Activated CD8-positive, alpha-beta T cell treated with anti-CD3 and anti-CD28 coated beads for 36 hours (primary cell): ENCODE data around the gene MYBPC3. TPM values are rescaled to one million over a fixed set of nuclear protein-coding genes. Genes with fewer than 3 reads are reported as not detected.

Experiments
- ATAC-seq: fragments of 200-7000 bp; cut with Tn5 transposase; one replicate; pipeline ENCODE4 v1.10.0; 2021; ENCODE audit warnings: mild to moderate bottlenecking, moderate library complexity
- CTCF ChIA-PET: fragments of 350-600 bp; sonication (Branson Sonifier 250); formaldehyde crosslinking; loops from one replicate; lab custom pipeline; 2021; ENCODE audit warnings: antibody characterized with exemption; lab: Charles Lee
- POLR2A ChIA-PET: fragments of 350-600 bp; sonication (Branson Sonifier 250); formaldehyde crosslinking; loops from one replicate; lab custom pipeline; 2021; ENCODE audit warnings: antibody characterized with exemption; lab: Charles Lee
- DNase-seq: peaks from one replicate; pipeline ENCODE4 v3.0.0-alpha.2; 2020
- H3K27ac Mint-ChIP-seq: one replicate; pipeline ENCODE4 v1.8.0; 2021; ENCODE audit warnings: mild to moderate bottlenecking, mixed read lengths
- H3K27me3 Mint-ChIP-seq: one replicate; pipeline ENCODE4 v1.8.0; 2021; ENCODE audit warnings: mixed read lengths
- H3K36me3 Mint-ChIP-seq: one replicate; pipeline ENCODE4 v1.8.0; 2021; ENCODE audit warnings: low read depth, mixed read lengths
- H3K4me1 Mint-ChIP-seq: one replicate; pipeline ENCODE4 v1.8.0; 2021; ENCODE audit warnings: low read depth, mixed read lengths
- H3K4me3 Mint-ChIP-seq: one replicate; pipeline ENCODE4 v1.8.0; 2021; ENCODE audit warnings: mild to moderate bottlenecking, moderate library complexity, mixed read lengths
- H3K9me3 Mint-ChIP-seq: one replicate; pipeline ENCODE4 v1.8.0; 2021; ENCODE audit warnings: mixed read lengths
- CTCF ChIP-seq: fragments of 200-600 bp; IDR thresholded peaks from one replicate; pipeline ENCODE4 v1.8.0; 2022; ENCODE audit warnings: antibody characterized with exemption, mild to moderate bottlenecking
- intact Hi-C: fragments of 100-400 bp; cut with micrococcal nuclease; formaldehyde crosslinking; loops from one replicate; pipeline ENCODE4 v1.10.0; 2022
- total RNA-seq, 2 experiments: library from RNA; stranded (reverse); gene quantifications; one replicate each; pipeline ENCODE4 v1.2.3, GENCODE V29; 2021

Gene MYBPC3
- total RNA-seq, 2 experiments from 2014 or later: not detected

GRCh38 chr11:47333886-47334443, 18.5 kb downstream of the MYBPC3 start:
- no peak for TF ChIP-seq CTCF
- H3K4me1 Mint-ChIP-seq: no peaks in the 10 kb centered on the region

GRCh38 chr11:47333526-47333845, 19.0 kb downstream of the MYBPC3 start:
- DNase-seq: no peak
- intact Hi-C loops: no loop called here
- H3K27me3 Mint-ChIP-seq: no peaks in the 10 kb centered on the region
- ChIA-PET CTCF (interaction anchor here (0.7 to 2.4 kb wide), 2 partner anchors 41 to 58 kb away, joined by 3 to 9 read pairs; no protein-coding TSS in a partner anchor), POLR2A (no interaction called here)
- H3K9me3 Mint-ChIP-seq: no peaks in the 10 kb centered on the region
- H3K27ac Mint-ChIP-seq: no peak overlapping the region
- no peak for ATAC-seq
- H3K4me1 Mint-ChIP-seq: no peaks in the 10 kb centered on the region
- no peak for TF ChIP-seq CTCF
- H3K36me3 Mint-ChIP-seq: peaks cover 5% of the 10 kb centered on the region
- no peak overlapping the region for H3K4me3 Mint-ChIP-seq

More at GRCh38 chr11:47333886-47334443, 18.5 kb downstream of the MYBPC3 start:
- ATAC-seq: no peak
- H3K4me3 Mint-ChIP-seq: no peak overlapping the region
- POLR2A ChIA-PET: no interaction called here
- CTCF ChIA-PET: interaction anchor here (0.7 to 2.4 kb wide), 2 partner anchors 40 to 78 kb away, joined by 3 to 9 read pairs; no protein-coding TSS in a partner anchor
- intact Hi-C loops: no loop called here
- no peak overlapping the region for H3K27ac Mint-ChIP-seq
- H3K9me3 Mint-ChIP-seq: no peaks in the 10 kb centered on the region
- H3K27me3 Mint-ChIP-seq: no peaks in the 10 kb centered on the region
- no peak for DNase-seq
- H3K36me3 Mint-ChIP-seq: peaks cover under 1% of the 10 kb centered on the region

- Mint-ChIP-seq H3K4me3 (no peak overlapping the region), H3K9me3 (no peaks in the 10 kb centered on the region), H3K27me3 (no peaks in the 10 kb centered on the region), H3K4me1 (no peaks in the 10 kb centered on the region), H3K36me3 (peaks cover 6% of the 10 kb centered on the region), H3K27ac (no peak overlapping the region)
- ChIA-PET POLR2A (no interaction called here), CTCF (interaction anchor here (0.7 to 2.4 kb wide), 2 partner anchors 41 to 58 kb away, joined by 3 to 9 read pairs; no protein-coding TSS in a partner anchor)
- intact Hi-C loops: no loop called here
- DNase-seq: no peak
- ATAC-seq: no peak
- TF ChIP-seq CTCF: no peak
Observed at GRCh38 chr11:47332791-47333525, 19.5 kb downstream of the MYBPC3 start.

- no peak overlapping the region for H3K4me3 Mint-ChIP-seq
- no peak for ATAC-seq
- ChIA-PET CTCF (interaction anchor here (2.4 kb wide), 1 partner anchor 42 kb away, joined by 9 read pairs; no protein-coding TSS in a partner anchor), POLR2A (no interaction called here)
- intact Hi-C loops: no loop called here
- H3K27ac Mint-ChIP-seq: no peak overlapping the region
- H3K4me1 Mint-ChIP-seq: no peaks in the 10 kb centered on the region
- peaks cover 8% of the 10 kb centered on the region for H3K36me3 Mint-ChIP-seq
- H3K27me3 Mint-ChIP-seq: no peaks in the 10 kb centered on the region
- no peak for TF ChIP-seq CTCF
- H3K9me3 Mint-ChIP-seq: no peaks in the 10 kb centered on the region
- DNase-seq: no peak
Observed at GRCh38 chr11:47332303-47332711, 20.2 kb downstream of the MYBPC3 start.
